K562 (cell line): ENCODE results near the gene MAN2A1. TPM values are rescaled to one million over a fixed set of nuclear protein-coding genes. Genes with fewer than 3 reads are reported as not detected.

Experiments used
- ATAC-seq: fragments of 200-7000 bp; cut with Tn5 transposase; 3 replicates; pipeline ENCODE4 v1.9.1; 2020; ENCODE audit warnings: moderate library complexity
- BruUV-seq: library from RNA; stranded (reverse); fragments of 400-500 nt; replicated peaks from 2 replicates; lab custom pipeline; 2021; lab: Mats Ljungman, UMichigan
- CTCF ChIA-PET: fragments of 300-600 bp; formaldehyde crosslinking; extraction: SDS; loops from one replicate; lab custom pipeline; 2021; ENCODE audit warnings: low intra/inter-chr PET ratio; lab: Yijun Ruan, JAX
- POLR2A ChIA-PET: fragments of 300-600, 350-650 bp; sonication (Branson Sonifier 250); formaldehyde crosslinking; extraction: SDS; loops from one replicate; lab custom pipeline; 2021; ENCODE audit warnings: antibody characterized with exemption, inconsistent platforms; lab: Yijun Ruan, JAX
- DNase-seq, 4 experiments: peaks; one replicate each; pipeline versions ENCODE4 v3.0.0 to v3.0.0-alpha.2; 2011 to 2018; ENCODE audit warnings: low spot score in 3 of 4, mixed read lengths in 3 of 4; ENCODE audit errors: extremely low read depth in 1 of 4
- FAIRE-seq: peaks from 2 replicates; lab custom pipeline; 2011; peaks lifted over from hg19 to GRCh38; lab: Jason Lieb, UNC
- H2AFZ ChIP-seq: 2 replicates; pipeline ENCODE4 v1.6.0; 2011; ENCODE audit warnings: low read depth, low read length, control low read depth, inconsistent platforms
- H3K27ac ChIP-seq: fragments of 200-600 bp; 3 replicates; pipeline ENCODE4 v1.8.0; 2011; ENCODE audit warnings: low read depth, mild to moderate bottlenecking, control low read depth, inconsistent platforms, low read length, moderate library complexity, mixed read lengths; ENCODE audit errors: extremely low read depth
- H3K27me3 ChIP-seq, 2 experiments: fragments of 300-600 bp in 1 of 2; 2 replicates in 1 of 2; 3 replicates in 1 of 2; pipeline versions ENCODE4 v1.6.0 to v1.8.0; 2011; ENCODE audit warnings: inconsistent platforms in 2 of 2, low read length in 2 of 2, mild to moderate bottlenecking in 1 of 2, mixed read lengths in 1 of 2, moderate library complexity in 1 of 2; ENCODE audit not compliant: control insufficient read depth in 2 of 2, insufficient read depth in 2 of 2
- H3K36me3 ChIP-seq: fragments of 300-600 bp; 3 replicates; pipeline ENCODE4 v1.8.0; 2011; ENCODE audit warnings: mild to moderate bottlenecking, low read length, inconsistent platforms; ENCODE audit not compliant: control insufficient read depth, insufficient read depth
- H3K4me1 ChIP-seq, 2 experiments: fragments of 200-600 bp in 1 of 2; replicated peaks in 1 of 2; 2 replicates in 1 of 2; 3 replicates in 1 of 2; pipeline versions ENCODE4 v1.5.1 to v1.8.0; 2011; ENCODE audit warnings: inconsistent platforms in 2 of 2, low read length in 2 of 2, mild to moderate bottlenecking in 1 of 2, mixed read lengths in 1 of 2, moderate library complexity in 1 of 2; ENCODE audit not compliant: control insufficient read depth in 2 of 2, insufficient read depth in 2 of 2
- H3K4me2 ChIP-seq: 2 replicates; pipeline ENCODE4 v1.6.1; 2011; ENCODE audit warnings: low read length, control low read depth, inconsistent platforms, mixed read lengths; ENCODE audit not compliant: insufficient read depth
- H3K4me3 ChIP-seq: fragments of 200-600 bp; sonication (generic), shearing (Covaris generic); 2 replicates; pipeline ENCODE4 v1.5.1; 2016; ENCODE audit warnings: control low read depth, inconsistent platforms
- H3K79me2 ChIP-seq: fragments of 200-600 bp; 3 replicates; pipeline ENCODE4 v1.8.0; 2011; ENCODE audit warnings: low read length, inconsistent platforms; ENCODE audit not compliant: control insufficient read depth, insufficient read depth
- H3K9ac ChIP-seq, 2 experiments: 2 replicates each; pipeline versions ENCODE4 v1.6.0 to v1.6.1; 2011; ENCODE audit warnings: low read depth in 2 of 2, low read length in 2 of 2, control low read depth in 1 of 2, inconsistent platforms in 1 of 2, mild to moderate bottlenecking in 1 of 2, mixed read lengths in 1 of 2; ENCODE audit not compliant: insufficient read depth in 1 of 2
- H3K9me1 ChIP-seq: one replicate; pipeline ENCODE4 v1.6.0; 2011; ENCODE audit warnings: inconsistent platforms, mild to moderate bottlenecking, low read length, moderate library complexity; ENCODE audit not compliant: control insufficient read depth, insufficient read depth
- H3K9me3 ChIP-seq: replicated peaks from 2 replicates; pipeline ENCODE4 v1.5.1; 2011; ENCODE audit warnings: low read depth, low read length, inconsistent platforms; ENCODE audit not compliant: control insufficient read depth, insufficient read depth
- H4K20me1 ChIP-seq: replicated peaks from 2 replicates; pipeline ENCODE4 v1.6.1; 2011; ENCODE audit warnings: low read length, inconsistent platforms, mixed read lengths; ENCODE audit not compliant: control insufficient read depth, insufficient read depth
- BRD4 ChIP-seq: fragments of 200-600 bp; sonication (generic); IDR thresholded peaks from 2 replicates; pipeline ENCODE4 v1.6.1; 2017; ENCODE audit warnings: inconsistent platforms
- LARP7 ChIP-seq: fragments of 450-650 bp; IDR thresholded peaks from 2 replicates; pipeline ENCODE4 v1.6.1; 2016
- MTA1 ChIP-seq: fragments of 450-650 bp; IDR thresholded peaks from 2 replicates; pipeline ENCODE4 v1.6.1; 2017; ENCODE audit warnings: borderline replicate concordance
- POLR2H ChIP-seq: IDR thresholded peaks from 2 replicates; pipeline ENCODE4 v1.6.1; 2016; ENCODE audit warnings: missing genetic modification characterization, low read depth, mild to moderate bottlenecking, control low read depth, missing compliant biosample characterization, moderate library complexity
- RB1 ChIP-seq: fragments of 450-650 bp; IDR thresholded peaks from 2 replicates; pipeline ENCODE4 v1.6.1; 2017; ENCODE audit warnings: low read depth, mild to moderate bottlenecking
- SMC3 ChIP-seq: conservative IDR thresholded peaks from 2 replicates; pipeline ENCODE4 v1.6.1; 2011; ENCODE audit warnings: low read depth, low read length, improper control_type of control experiment; ENCODE audit not compliant: insufficient read depth
- SRSF7 ChIP-seq: fragments of 200-400 bp; formaldehyde crosslinking; optimal IDR thresholded peaks from 2 replicates; pipeline ENCODE3; 2017; ENCODE audit warnings: mild to moderate bottlenecking, low read depth, low read length
- STAT5B ChIP-seq: fragments of 250-450 bp; sonication (Bioruptor Pico); IDR thresholded peaks from 2 replicates; pipeline ENCODE4 v1.8.0; 2021; ENCODE audit warnings: mild to moderate bottlenecking, inconsistent platforms
- TCF7L2 ChIP-seq: fragments of 150-350 bp; IDR thresholded peaks from 2 replicates; pipeline ENCODE4 v1.6.1; 2016; ENCODE audit warnings: low read depth, mild to moderate bottlenecking, low read length, moderate library complexity
- ZBTB1 ChIP-seq: sonication (generic); formaldehyde crosslinking; IDR thresholded peaks from 2 replicates; pipeline ENCODE4 v1.8.1; 2023; ENCODE audit warnings: missing genetic modification reagents, low read depth, mild to moderate bottlenecking, borderline replicate concordance
- ZBTB17 ChIP-seq: fragments of 450-650 bp; formaldehyde crosslinking; IDR thresholded peaks from 2 replicates; pipeline ENCODE4 v1.4.0; 2020; ENCODE audit warnings: mild to moderate bottlenecking
- ZNF431 ChIP-seq: sonication (generic); formaldehyde crosslinking; IDR thresholded peaks from 2 replicates; pipeline ENCODE4 v1.8.0; 2022; ENCODE audit warnings: mild to moderate bottlenecking, missing genetic modification reagents
- ZNF668 ChIP-seq: fragments of 250-450 bp; sonication (Bioruptor Pico); IDR thresholded peaks from 2 replicates; pipeline ENCODE4 v1.8.0; 2022; ENCODE audit warnings: mild to moderate bottlenecking, inconsistent platforms
- ZSCAN32 ChIP-seq: fragments of 450-650 bp; formaldehyde crosslinking; IDR thresholded peaks from 2 replicates; pipeline ENCODE4 v1.4.0; 2020; ENCODE audit warnings: mild to moderate bottlenecking, moderate library complexity
- WGBS: fragments of 100-300 bp; shearing (Covaris generic); methylation state at CpG from one replicate; pipeline ENCODE4 v1.1.6; 2016; ENCODE audit warnings: low coverage, mixed read lengths; ENCODE audit not compliant: insufficient coverage; ENCODE audit errors: missing lambda C conversion rate; 5-methylcytosine and 5-hydroxymethylcytosine counted together
- in situ Hi-C: fragments of 300-500 bp; cut with MboI; formaldehyde crosslinking; loops from 4 replicates; pipeline ENCODE4 v1.15.0; 2018; ENCODE audit warnings: inconsistent platforms, mixed read lengths
- intact Hi-C: fragments of 100-400 bp; cut with micrococcal nuclease; formaldehyde crosslinking; loops from 2 replicates; pipeline ENCODE4 v1.14.2; 2022
- polyA plus RNA-seq, 8 experiments: library from polyadenylated mRNA; depleted of rRNA in 4 of 8; stranded (reverse) in 5 of 8; unstranded in 3 of 8; fragments of >200 nt; fragmentation: Nextera tagmentation in 2 of 8; fragmentation: Illumina TruSeq in 1 of 8; extraction: Ambion mirVana in 2 of 8; extraction: Trizol in 1 of 8; gene quantifications; 2 replicates each; pipeline versions ENCODE4 v1.2.1 to v1.2.3, GENCODE V29; 2011 to 2014; ENCODE audit warnings: inconsistent platforms in 1 of 8, missing spikeins in 1 of 8
- total RNA-seq, 7 experiments: library from RNA; depleted of rRNA in 6 of 7; stranded (reverse); fragments of >200 nt in 6 of 7; fragmentation: Illumina TruSeq in 2 of 7; extraction: Trizol in 2 of 7; gene quantifications; 2 replicates each; pipeline versions ENCODE4 v1.2.1 to v1.2.3, GENCODE V29; 2011 to 2021; ENCODE audit warnings: low replicate concordance in 1 of 7
- TF ChIP-seq, protein P1 (sequence below): sonication (generic); formaldehyde crosslinking; IDR thresholded peaks from 2 replicates; pipeline ENCODE4 v1.8.0; 2022; ENCODE audit warnings: missing genetic modification reagents, mild to moderate bottlenecking, moderate library complexity, borderline replicate concordance
- TF ChIP-seq, protein P2 (sequence below), 3 experiments: fragments of 200-800 bp in 1 of 3; sonication (Bioruptor generic) in 1 of 3; sonication (generic) in 1 of 3; formaldehyde crosslinking in 1 of 3; IDR thresholded peaks; 2 replicates each; pipeline versions ENCODE4 v1.6.1 to v1.8.0; 2016 to 2022; ENCODE audit warnings: mild to moderate bottlenecking in 2 of 3, missing compliant biosample characterization in 2 of 3, missing genetic modification characterization in 2 of 3, missing genetic modification reagents in 1 of 3

The MAN2A1 gene
- total and polyA plus RNA-seq, 9 of the 15 experiments (the other 6 are each of a cell fraction or from before 2014, with no cell fraction given): 5.2 to 32.0 (median 19.8) TPM

DNA sequence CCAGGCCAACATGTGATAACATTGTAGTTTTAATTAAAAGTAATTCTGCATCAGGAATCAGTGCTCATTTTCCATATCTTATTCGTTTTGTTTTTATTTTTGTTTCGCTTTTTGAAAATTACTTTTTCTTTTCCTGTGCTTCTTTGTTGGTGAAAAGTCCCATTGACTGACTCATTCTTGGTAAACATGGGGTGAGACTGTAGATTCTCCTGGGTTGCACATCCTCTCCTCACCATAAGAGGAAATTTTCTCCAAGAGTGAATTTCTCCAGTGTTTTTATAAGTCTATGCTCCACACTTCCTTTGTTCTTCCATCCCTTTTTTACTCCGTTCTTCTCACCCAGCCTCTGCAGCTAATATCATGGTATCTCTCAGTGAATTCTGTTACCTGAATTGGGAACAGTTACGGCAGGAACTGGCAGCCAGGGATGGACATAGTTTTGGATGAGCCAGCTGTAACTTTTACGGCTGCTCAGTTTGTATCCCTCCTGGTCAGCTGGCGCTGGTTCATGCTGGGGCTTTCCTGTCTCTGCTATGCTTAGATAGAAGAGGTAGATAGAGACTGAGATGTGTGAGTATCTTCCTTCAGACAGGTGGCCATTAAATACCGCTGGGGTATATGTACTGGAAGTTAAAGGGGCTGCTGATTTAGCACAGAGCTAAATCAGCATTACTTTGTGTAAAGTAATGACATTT, 80.0 kb downstream of the MAN2A1 start:
- WGBS: 78% methylated on average over 7 of the region's 7 CpGs
- no peaks in the 10 kb centered on the region for H3K27me3 ChIP-seq
- H2AFZ ChIP-seq: no peak overlapping the region

More for the DNA sequence above, 80.0 kb downstream of the MAN2A1 start:
- DNase-seq: no peak
- intact Hi-C loops: no loop called here
- no peaks in the 10 kb centered on the region for H3K79me2 ChIP-seq
- CTCF ChIA-PET: no interaction called here
- H3K9ac ChIP-seq: no peak overlapping the region
- H3K4me2 ChIP-seq: no peak overlapping the region
- no peak for ATAC-seq
- no peak overlapping the region for H3K27ac ChIP-seq
- no peak for TF ChIP-seq STAT5B
- TF ChIP-seq SRSF7: no peak
- no peak for TF ChIP-seq ZNF431 (CRISPR knock-in tag)
- TF ChIP-seq ZBTB1: no peak
- no peak for TF ChIP-seq RB1
- no peak for TF ChIP-seq POLR2H (tag)
- no peak for TF ChIP-seq ZSCAN32 (CRISPR knock-in tag)
- no peak for TF ChIP-seq ZBTB17 (CRISPR knock-in tag)
- no peak for TF ChIP-seq ZNF668
- TF ChIP-seq, protein P1, sequence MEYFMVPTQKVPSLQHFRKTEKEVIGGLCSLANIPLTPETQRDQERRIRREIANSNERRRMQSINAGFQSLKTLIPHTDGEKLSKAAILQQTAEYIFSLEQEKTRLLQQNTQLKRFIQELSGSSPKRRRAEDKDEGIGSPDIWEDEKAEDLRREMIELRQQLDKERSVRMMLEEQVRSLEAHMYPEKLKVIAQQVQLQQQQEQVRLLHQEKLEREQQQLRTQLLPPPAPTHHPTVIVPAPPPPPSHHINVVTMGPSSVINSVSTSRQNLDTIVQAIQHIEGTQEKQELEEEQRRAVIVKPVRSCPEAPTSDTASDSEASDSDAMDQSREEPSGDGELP: no peak
- TF ChIP-seq BRD4: no peak
- TF ChIP-seq MTA1: no peak
- no peak for TF ChIP-seq TCF7L2
- TF ChIP-seq, protein P2, sequence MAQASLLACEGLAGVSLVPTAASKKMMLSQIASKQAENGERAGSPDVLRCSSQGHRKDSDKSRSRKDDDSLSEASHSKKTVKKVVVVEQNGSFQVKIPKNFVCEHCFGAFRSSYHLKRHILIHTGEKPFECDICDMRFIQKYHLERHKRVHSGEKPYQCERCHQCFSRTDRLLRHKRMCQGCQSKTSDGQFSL (CRISPR knock-in tag; IDR thresholded peaks at IDR 0.05): no peak
- TF ChIP-seq, protein P2 (tag; IDR thresholded peaks at IDR 0.05): no peak
- no peak for TF ChIP-seq LARP7
- TF ChIP-seq SMC3: no peak
- no peaks in the 10 kb centered on the region for H4K20me1 ChIP-seq
- in situ Hi-C loops: no loop called here
- FAIRE-seq: peak; percentile 56
- no peaks in the 10 kb centered on the region for H3K9me1 ChIP-seq
- H3K36me3 ChIP-seq: peaks cover 17% of the 10 kb centered on the region
- H3K4me1 ChIP-seq: no peaks in the 10 kb centered on the region
- no peak overlapping the region for H3K4me3 ChIP-seq
- no TSS peak for BruUV-seq
- POLR2A ChIA-PET: no interaction called here
- no peaks in the 10 kb centered on the region for H3K9me3 ChIP-seq
